ENCODE data around the gene KRTAP4-9.
"Not testable (repeated sequence)": the region's sequence is repeated elsewhere in the genome, so short reads cannot be mapped to it uniquely, and the experiment has no call there.

GRCh38 chr17:41123292-41123990, 18.3 kb downstream of the KRTAP4-9 start:
- not testable (repeated sequence) for TF ChIP-seq MYC (IDR thresholded peaks at IDR 0.05; ENCODE audit: low read depth, low read length); CTCF (IDR thresholded peaks at IDR 0.05; ENCODE audit: low read depth, low read length); POLR2A (IDR thresholded peaks at IDR 0.05; ENCODE audit: extremely low read depth, insufficient read length); MAX (IDR thresholded peaks at IDR 0.05; ENCODE audit: low read depth, low read length)

Measured in NB4 (cell line).